GM12874 (cell line): ENCODE results near the gene WFS1.

Experiments
- TF ChIP-seq, protein P1 (sequence below): IDR thresholded peaks from 2 replicates; pipeline ENCODE4 v1.5.1; 2011; ENCODE audit warnings: low read depth, mild to moderate bottlenecking, control low read depth, low read length, moderate library complexity; ENCODE audit not compliant: insufficient read depth

Gene WFS1

DNA sequence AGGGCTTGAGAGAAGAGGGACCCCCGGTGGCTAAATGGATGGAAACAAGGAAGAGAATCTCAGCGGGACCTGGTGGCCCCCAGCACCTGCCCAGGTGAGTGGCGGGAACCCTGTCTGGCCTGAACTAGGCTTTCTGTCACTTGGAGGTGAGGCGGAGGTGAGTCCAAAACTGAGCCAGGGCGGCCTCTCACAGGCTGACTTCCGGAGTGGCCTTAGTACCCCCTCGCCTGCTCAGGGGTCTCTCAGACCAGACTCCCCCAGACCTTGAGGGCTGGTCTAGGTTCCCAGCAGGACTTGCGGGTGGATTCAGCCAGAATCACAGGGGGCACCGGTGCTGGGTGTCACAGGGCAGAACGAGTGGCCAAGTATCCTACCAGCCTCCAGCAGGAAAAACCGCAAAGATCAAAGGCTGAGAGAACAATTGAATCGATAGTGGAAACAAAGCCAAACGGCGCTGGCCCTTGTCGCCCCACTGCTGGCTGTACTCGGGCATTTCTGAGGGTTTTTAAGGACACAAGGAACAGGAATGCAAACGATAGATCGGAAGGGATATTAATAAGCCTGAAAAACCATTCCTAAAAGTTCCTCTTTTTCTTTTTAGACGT, 67.8 kb downstream of the WFS1 start:
- TF ChIP-seq, protein P1, sequence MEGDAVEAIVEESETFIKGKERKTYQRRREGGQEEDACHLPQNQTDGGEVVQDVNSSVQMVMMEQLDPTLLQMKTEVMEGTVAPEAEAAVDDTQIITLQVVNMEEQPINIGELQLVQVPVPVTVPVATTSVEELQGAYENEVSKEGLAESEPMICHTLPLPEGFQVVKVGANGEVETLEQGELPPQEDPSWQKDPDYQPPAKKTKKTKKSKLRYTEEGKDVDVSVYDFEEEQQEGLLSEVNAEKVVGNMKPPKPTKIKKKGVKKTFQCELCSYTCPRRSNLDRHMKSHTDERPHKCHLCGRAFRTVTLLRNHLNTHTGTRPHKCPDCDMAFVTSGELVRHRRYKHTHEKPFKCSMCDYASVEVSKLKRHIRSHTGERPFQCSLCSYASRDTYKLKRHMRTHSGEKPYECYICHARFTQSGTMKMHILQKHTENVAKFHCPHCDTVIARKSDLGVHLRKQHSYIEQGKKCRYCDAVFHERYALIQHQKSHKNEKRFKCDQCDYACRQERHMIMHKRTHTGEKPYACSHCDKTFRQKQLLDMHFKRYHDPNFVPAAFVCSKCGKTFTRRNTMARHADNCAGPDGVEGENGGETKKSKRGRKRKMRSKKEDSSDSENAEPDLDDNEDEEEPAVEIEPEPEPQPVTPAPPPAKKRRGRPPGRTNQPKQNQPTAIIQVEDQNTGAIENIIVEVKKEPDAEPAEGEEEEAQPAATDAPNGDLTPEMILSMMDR, result no peak

DNA sequence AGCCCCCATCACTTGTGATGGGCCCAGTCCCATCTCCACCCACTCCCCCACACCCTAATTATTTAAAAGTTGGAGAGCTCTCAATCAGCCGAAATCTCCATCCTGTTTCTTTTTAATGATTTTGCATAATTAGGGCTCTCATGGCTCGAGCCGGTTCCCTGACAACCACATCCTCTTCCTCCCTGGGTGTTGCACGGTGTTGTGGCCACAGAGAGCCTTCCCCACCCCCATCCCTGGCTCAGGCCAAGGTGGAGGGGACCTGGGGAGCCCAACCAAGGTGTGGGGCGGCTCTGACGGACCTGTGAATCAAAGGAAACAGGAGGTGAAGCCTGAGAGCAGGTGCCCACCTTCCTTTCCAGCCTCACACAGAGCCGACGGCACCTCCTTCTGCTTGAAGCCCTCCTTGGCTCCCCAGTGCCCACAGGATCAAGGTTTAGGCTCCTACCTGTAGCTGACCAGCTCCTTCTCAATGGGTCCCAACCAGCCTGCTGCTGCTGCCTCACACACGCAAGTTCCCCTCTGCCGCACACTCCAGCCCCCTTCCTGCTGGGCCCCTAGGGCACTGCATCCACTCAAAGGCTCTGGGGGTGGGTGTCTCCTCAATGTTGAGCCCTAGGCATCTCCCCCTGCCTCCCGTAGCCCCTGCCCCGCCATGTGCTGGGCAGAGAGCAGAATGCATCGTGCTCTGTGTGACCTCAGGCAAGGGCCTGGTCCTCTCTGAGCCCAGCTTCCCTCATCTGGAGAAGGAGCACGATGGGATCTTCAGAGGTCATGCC, 68.7 kb downstream of the WFS1 start:
- TF ChIP-seq, protein P1, result no peak

DNA sequence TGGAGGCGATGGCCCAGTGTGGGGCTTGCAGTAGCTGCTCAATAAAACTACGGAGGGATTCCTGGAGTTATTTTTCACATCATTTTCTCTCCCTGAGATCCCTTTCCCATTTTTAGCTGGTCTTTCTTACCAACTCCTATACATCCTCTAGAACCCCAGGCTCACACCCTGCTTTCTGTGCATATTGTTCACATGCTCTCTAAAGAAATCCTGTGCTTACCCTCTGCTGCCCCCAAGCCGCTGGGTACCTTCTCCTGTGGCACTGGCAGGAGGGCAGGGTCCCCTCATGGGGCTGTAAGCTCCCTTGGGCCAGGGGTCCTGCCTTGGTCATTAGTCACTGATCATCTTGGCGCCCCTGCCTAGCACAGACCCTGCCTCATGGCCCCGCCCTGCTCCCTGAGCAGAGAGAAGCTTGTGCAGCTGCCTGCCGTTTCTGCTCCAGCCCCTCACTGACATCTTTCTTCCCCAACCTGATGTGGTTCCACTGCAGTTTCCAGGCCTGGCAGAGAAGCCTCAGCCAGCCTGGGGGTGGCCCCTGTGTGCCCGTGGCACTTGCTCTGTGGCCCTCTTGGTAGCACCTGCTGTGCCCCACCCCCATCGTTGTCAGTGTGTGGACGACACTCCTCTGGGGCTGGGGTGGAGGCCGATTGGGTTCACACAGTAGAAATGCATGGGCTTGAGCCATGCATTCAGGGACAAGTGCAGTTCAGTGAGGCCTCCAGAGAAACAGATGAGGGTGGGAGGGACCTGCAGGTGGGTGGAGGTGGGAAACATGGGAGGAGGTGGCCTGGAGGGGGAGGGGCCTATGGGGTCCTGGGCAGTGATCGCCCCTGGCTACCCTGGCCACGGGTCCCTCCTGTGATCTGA, 69.5 kb downstream of the WFS1 start:
- TF ChIP-seq, protein P1, result no peak

DNA sequence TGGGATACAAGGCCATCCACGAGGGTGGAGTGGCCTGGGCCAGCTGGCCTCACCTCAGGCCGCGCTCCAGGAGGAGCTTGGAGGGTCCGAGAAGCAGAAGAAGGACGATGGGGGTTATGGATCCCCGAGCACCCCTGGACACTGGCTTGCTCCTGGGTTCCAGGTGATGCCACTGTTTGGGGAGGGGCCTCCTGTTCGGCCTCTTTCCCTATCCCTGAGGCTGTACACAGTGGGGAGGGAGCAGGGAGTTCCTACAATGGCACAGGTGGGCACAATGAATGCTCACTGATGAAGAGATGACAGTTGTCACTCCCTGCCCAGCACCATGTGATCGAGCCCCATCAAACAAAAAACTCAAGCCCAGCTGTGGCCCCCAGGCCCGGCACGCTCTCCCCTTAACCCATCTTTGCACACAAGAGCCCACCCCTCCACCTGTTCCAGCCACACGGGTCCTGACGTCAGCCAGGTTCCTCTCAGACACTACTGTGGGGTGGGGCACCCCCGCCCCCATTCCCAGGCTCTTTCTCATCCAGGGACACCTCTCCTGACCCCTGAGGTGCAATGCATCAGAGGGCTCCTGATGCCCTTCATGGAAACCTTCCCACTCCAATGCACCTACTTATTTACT, 70.3 kb downstream of the WFS1 start:
- TF ChIP-seq, protein P1, result no peak

DNA sequence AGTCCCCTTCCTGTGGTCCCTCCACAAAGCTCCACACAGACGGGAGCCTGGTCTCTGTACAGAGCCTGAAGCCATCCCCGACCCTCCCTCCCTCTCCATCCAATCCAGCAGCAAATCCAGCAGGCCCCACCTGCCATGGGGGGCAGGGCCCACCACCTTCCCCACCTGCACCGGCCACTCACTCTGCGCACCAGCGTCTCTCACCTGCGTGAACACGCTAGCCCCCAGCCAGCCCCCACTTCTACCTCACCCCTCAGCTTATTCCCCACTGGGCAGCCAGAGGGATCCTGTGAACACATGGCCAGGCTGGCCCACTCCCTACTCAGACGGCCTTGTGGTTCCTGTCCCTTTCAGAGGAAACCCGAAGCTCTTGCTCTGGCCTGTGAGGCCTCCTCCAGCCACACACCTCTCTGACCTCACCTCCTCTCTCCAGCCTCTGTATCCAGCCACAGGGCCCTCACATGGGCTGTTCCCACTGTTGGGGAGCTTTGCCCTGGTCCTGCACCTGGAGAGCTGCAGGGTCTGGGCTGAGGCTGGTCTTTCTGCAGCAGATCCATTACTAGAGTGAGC, 70.9 kb downstream of the WFS1 start:
- TF ChIP-seq, protein P1, result no peak

DNA sequence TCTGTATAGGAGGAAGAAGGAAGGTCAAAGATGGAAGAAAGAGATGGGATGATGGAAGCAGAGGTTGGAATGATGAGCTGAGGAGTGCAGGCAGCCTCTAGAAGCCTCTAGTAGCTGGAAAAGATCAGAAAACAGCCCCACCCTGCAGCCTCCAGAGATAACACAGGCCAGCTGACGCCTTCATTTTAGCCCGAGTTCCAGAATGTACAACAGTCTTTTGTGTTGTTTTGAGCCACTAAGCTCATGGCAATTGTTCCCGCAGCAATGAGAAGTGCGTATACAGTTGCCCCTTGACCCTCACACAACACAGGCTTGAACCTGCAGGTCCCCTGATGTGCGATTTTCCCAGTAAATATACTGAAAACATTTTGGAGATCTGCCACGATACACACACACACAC, 72.0 kb downstream of the WFS1 start:
- TF ChIP-seq, protein P1, result no peak
